HG03432 (cell line): ENCODE results near the gene UNC5B.

Experiments used
- ATAC-seq: cut with Tn5 transposase; IDR thresholded peaks from one replicate; pipeline ENCODE4 v1.9.1; 2021; ENCODE audit warnings: mild to moderate bottlenecking, moderate library complexity; ENCODE audit not compliant: unreplicated experiment

Gene UNC5B

DNA sequence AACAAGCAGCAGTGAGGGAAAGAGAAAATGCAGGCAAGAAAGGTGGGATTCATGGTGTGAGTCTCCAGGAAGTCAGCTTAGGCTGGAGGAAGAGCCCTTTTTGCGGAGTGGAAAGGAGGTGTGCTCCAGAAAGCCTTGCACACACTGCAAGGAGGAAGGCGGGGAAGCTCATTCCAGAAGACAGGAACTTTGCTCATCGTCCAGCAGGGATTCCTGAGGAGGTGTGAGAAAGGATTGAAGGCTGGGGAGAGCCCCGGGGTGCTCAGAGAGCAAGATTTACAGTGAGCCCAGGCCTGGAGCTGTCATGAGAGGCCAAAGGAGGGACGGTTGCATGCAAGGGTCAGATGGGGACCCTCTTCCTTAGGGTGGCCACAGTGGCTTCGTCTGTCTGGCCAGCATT lies 124.3 kb downstream of the UNC5B start:
- ATAC-seq, result no peak

DNA sequence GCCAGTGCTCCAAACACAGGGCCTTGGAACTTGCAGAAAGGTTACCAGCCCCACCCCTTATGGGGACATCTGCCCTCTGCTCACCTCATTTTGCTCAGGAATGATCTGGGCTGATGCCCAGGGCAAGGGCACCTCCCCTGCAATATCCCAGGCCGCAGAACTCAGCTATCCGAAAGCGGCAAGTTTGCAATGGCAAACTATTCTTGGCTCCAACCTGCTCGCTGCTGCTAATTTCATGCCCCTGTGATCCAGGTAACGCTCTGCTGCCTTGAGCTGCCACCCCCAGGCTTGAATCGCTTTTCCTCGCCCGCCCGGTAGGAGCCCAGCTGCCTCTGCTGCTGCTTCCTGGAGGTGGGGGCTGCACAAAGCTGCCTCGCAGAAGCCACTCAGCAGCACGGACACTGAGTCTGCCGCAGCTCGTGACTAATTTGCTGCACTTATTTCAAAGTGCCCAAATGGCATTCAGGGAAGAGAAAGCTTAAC lies 124.9 kb downstream of the UNC5B start:
- ATAC-seq, result no peak

DNA sequence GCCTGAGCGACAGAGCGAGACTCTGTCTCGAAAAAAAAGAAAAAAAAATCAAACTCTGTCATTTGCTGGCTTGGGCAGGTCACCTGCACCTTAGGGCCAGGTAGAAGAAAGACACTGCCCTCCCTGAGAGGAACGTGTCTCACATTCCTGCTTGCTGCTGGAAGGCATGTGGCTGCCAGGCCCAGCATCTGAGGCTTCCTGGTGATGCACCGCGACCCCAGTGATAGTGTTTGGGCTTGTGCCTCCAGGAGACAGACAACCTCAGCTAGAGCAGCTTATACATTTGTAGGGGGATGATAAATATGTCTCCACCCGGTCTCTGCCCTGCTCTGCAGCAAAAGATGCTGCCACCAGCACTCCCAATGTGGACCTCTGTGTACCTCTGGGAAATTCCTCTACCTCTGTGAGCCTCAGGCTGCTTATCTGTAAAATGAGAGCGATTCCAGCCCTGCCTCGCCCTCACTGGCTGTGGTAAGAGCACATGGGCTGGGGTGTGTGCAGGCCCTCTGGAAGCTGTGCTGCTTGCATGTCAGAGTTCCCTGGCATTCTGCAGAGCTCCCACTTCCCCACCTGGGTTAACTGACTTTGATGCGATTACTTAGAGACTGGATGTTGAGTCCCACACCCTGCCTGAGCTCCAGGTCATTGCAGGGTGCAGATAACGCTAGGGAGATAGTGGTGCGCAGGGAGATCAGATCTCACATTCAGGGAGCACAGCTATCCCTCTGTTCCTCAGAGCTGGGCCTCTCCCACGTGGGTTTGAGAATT lies 126.5 kb downstream of the UNC5B start:
- no peak for ATAC-seq

DNA sequence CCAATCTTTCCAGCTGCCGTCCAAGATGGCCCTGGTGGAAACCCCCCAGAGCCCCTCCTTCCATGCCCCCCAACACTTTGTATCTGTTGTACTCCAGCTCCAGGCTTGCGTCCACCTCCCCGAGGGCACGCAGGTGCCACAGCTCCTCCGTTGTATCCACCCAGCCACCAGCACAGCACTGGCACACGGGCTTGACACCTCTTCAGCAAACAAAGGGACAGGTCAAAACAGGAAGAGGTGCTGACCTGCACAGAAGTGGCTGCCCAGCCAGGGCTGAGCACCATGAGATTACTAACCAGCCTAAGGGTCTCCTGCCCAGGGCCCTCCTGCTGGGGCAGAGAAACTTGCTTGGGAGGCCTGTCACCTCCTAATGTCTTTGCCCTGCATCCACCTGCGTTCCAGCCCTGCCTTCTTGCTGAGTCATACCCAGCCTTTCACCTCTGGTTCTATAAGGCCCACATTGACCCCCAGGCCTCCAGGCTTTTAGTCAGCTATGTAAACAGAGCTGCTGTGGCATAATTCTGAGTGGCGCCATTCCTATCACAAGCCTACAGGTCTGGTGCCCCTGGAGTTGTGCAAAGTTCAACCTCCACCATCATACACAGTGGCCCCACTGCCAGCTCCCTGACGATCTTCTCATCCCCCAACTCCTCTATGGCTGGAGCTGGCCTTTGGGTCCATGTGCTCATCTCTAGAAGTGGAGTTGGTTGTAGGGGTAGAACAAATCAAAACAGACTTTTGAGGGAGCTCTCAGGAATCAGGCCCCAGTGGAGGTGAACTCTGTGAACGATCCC lies 127.6 kb downstream of the UNC5B start:
- ATAC-seq, result no peak

DNA sequence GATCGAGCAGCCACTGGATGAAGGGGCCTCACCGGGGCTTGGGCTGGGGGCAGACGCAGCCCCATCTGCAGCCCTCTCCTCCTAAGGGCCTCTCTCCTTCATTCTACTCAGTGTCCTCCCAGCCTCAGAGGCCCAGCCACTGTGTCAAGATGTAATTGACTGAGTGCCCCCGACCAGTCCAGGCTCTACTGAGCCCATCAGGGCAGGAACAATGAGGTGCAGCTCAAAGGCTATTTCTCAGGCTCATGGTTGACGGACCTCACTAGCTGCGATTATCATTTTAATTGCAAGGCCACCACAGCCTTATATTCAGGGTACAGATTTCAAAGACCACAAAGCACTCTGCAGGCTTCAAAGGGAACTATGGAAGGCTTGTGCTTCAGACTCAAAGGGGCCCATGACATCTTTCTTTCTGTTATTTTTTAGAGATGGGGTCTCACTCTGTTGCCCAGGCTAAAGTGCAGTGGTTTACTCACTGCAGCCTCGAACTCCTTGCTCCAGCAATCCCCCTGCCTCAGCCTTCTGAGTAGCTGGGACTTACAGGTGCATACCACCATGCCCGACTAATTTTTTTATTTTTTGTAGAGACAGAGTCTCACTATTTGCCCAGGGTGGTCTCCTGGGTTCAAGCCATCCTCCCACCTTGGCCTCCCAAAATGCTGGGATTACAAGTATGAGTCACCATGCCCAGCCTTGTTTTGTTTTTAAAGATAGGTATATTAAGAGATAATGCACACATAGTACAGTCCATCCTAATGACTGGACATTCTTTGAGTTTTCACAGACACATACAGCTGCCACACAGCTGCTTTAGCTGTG lies 130.4 kb downstream of the UNC5B start:
- no peak for ATAC-seq

DNA sequence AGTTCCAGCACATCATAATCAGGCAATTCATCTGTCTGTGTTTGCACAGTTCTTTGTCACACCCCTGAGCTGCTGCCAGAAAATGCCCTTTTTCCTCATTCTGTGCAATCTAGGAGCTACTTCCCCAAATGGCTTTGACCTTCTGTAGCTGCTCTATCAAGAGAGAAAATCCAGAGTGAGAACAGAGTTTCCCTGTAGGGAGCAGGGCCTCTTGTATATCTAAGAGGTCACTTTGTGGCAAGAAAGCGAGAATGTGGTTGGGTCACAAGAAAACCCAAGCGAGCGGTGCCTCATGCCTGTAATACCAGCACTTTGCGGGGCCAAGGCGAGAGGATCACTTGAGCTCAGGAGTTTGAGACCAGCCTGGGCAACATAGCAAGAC lies 131.0 kb downstream of the UNC5B start:
- ATAC-seq, result no peak

DNA sequence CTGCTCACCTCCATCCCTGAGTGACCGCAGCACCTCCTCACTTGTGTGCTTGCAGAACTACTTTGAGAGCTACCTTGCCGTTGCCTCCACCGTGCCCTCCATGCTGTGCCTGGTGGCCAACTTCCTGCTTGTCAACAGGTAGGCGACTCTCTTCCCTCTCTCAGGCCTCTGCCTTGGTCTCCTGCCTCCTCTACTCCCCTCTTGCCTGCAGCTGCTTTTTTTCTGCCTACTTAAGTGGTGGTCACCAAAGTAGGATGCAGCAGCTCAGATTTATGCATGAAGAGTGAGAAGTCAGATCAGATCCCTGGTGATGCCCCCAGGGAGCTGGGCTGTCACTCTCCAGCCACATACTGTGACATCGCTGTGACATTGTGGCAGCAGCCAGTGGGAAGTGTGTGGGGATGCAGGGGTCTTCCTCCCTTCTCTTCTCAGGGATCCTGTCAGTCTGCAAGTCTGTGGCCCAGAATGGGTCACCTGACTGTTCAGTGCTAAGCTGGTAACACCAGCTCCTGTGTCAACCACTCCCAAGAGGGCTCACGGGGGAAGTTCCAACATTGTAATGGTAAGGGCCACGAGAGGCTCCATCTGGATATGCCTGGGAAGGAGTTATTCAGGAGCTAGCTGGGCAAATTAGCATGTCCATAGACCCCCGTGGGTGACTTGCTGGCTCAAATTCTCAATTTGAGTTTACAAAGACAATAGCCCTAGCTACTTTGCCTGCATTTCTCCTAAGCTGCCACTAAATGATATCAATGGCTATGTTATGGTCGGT lies 132.0 kb downstream of the UNC5B start:
- ATAC-seq, result no peak

DNA sequence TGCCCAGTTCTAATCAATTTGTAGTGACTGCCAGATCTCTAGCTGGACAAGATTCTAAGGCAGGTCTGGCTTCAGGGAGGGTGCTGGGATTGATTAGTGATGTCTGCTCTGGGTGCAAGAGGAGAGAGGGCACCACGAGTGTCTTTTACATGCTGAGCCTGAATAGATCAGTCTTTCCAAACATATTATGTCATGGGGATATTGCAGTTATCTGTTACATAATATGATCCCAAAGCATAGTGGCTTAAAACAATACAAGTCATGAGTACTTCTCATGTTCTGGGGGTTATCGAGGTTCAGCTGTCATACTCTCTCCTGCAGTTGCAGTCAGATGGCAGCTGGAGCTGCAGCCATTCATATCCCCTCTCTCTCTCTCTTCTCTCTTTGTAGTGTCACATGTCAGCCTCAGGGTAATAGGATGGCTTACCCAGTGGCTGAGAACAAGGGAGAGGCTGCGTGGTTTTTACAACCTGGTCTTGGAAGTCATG lies 132.7 kb downstream of the UNC5B start:
- no peak for ATAC-seq

DNA sequence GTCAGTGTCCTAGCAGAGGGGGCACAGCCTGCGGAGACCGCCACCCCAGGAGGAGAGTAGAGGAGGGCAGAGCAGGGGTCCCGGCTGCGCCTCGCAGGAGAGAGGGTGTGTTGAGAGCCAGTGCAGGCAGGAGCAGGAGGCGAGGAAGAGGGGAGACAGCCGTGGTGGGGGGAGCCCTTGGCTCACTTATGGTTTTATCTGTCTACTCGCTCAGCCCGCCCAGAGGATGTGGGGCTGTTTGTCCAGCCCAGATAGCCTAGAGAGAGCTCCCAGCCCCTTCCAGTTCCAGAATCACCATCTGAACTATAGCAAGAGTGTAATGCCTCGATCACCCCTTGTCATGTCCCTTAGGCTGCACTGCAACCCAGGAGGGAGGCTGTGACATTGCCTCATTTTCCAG lies 133.3 kb downstream of the UNC5B start:
- ATAC-seq, result no peak

DNA sequence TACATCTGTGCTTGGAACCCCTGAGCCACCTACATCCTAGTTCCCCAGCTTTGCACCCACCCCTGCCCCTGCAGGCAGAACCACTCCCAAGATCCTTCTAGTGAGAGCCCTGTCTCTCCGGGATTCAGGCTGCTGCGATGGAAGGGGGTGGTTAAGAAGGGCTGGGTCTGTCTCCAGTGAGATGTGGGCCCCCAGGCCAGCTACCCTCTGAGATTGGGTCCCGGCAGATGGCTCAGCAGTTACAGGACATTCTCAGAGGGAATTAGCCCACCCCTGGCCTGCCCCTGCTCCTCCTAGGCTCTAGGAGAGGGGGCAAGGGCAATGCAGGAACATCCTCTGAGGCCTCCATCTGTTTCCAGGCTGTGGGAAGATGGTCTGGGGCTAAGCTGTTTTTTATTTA lies 134.4 kb downstream of the UNC5B start:
- no peak for ATAC-seq

DNA sequence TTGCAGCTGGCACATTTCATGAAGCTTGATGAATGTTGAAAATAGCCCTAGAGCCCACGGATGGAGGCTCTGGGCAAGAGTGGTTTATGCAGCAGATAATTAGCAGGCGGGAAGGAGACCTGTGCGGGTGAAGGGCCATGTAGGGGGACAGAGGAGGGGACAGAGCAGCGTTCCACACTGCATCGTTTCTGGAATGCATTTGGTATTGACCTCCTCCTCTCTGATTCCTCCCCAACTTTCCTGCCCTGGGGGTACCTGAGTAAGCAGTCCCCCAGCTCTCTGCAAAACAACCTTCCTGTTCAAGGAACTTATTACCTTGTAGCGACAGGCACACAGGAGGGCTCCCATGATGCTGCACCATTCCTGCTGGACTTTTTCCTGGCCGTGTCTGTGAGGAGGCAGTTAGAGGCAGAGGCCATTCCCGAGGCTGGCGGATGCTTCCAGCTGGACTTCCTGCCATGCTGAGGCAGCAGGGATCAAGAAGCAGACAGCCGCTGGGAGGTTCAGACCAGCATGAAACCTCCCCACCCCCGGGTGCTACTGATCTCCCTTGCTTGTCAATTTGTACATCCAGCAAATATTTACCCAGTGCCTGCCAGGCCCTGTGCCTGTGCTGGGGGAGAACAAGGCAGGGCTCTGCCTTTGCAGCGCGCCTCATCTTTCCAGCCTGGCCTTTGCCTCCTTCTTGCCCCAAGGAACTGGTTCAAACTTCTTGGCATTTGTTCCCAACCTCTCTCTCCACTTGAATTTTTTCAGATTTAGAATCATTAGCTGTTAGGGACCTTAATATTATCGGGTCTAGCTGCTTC lies 135.4 kb downstream of the UNC5B start:
- ATAC-seq, result no peak

DNA sequence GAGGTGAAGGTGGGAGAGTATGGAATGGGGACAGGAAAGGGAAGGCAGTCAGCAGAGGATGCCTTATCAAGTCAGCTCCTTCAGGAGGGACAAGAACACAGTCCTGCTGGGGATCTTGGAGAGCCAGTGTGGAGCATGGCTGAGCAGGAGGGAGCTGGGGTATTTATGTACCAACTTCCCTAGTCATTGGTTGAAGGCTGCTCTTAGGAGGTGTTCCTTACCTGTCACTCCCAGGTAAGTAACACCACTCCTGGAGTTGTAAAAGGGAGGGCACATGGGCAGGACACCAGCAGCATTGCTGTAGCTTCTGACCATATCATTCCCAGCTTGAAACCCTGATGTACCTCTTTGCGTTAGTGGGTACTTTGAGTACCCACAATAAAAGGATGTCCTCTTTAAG lies 136.5 kb downstream of the UNC5B start:
- ATAC-seq, result no peak

DNA sequence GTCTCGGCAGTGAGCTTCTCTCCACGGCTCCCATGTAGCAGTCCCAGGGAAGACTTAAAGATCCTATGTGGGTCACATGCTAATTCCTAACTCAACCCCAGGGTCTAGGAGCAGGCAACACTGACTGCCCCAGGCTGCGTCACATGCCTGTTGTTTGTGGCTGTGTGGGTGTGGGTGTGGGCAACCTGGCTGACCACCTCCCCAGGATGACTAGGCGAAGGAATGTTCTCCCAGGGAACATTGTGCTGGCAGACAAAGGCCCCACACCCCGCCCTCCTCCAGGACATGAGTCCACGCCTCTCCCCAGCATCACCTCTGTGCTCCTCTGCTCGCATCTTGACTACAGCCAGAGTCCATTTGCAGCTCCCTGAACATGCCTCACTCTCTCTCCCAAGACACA lies 137.0 kb downstream of the UNC5B start:
- ATAC-seq, result no peak

DNA sequence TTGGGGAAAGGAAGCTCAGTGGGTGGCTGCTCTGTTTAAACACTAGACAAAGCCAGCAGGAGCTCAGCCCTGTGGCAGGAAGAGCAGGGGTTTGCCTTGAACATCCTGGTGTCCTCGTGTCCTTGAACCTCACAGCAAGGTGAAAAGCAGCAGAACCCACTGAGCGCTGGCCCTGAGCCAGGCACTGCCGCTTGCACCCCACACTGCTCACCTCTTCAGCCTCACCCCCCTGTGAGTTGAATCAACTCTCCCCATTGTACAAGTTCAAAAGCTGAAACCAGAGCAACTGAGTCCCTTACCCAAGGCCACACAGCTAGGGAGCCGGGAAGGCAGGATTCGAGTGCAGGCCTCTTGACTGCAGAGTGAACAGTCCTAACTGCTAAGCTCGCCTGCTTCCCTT lies 138.7 kb downstream of the UNC5B start:
- ATAC-seq, result no peak

DNA sequence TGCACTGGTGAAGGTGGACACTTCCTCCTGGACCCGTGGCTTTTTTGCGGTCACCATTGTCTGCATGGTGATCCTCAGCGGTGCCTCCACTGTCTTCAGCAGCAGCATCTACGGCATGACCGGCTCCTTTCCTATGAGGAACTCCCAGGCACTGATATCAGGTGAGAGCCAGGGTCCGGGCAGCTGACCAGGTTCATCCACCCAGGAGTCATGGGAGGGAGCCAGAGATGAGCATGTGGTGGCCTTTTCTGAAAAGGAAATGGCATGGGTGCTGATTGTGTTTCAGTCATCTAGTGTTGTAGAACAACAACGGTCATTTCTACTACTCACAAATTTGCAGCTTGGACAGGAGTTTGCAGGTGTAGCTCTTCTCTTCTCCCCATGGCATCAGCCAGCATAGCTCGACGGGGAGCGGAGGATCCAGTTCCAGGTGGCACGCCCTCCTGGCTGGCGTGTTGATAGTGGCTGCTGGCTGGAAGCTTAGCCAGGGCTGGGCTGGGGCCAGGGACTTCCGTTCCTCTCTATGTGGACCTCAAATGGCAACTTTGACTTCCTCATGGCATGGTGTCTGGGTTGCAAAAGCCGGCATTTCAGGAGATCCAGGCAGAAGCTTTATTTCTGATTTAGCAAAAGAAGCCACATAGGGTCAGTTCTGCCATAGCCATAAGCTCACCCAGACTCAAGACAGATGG lies 139.4 kb downstream of the UNC5B start:
- no peak for ATAC-seq
